COLO829 (cell line): ENCODE results near the gene HNRNPC.
"Not testable (repeated sequence)": the region's sequence is repeated elsewhere in the genome, so short reads cannot be mapped to it uniquely, and the experiment has no call there.

ENCODE experiments used
- DNase-seq: peaks from one replicate; pipeline ENCODE4 v3.0.0; 2012; ENCODE audit warnings: low spot score

Gene HNRNPC

DNA sequence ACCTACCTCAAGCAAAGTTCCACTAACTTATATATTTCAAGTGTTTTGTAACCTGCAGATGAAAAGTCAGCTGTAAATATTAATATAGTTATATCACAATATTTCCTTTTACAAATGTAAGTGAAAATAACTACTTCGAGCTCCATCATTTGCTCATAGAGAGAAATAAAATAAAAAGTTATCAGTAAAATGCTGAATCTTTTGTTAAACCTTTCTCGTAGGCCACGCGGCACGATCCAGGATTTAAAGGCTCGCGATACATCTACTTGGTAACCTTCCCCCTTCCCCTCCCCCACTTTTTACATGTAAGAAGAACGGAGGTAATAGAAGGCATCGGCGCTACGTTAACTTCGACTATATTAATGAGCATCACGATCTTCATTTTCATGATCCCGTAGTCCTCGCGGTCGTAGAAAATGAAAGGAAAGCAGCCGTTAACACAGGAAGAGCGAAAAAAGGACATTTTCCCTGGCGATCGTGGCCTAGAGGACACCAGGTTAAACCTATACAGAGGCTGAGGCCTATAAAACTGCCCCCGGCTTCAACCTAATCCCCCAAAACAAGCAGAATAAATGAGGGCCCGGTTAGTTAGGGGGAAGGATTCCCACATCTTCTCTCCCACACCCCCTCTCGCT is 508 bp downstream of the HNRNPC start:
- no peak for DNase-seq

GRCh38 chr14:21267886-21268616 is 1.2 kb downstream of the HNRNPC start:
- no peak for DNase-seq

DNA sequence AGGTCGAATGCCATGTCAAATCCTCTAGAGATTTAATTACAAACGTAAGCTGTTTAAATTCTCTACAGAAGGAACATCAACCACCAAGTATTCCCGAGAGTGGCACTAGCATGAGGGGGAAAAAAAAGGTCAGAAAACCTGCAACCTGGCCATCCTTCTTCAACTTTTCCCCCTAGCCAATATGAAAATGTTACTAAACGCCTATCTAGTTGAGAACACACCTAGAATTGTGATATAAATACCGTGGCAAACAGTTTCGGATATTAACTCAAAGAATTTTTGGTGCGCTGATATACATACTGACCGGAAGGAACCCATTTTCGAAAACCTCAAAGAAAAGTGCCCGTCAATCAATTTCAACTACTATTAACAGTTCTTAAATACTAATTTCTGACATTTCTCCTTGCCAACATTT is 1.8 kb downstream of the HNRNPC start:
- DNase-seq = no peak

DNA sequence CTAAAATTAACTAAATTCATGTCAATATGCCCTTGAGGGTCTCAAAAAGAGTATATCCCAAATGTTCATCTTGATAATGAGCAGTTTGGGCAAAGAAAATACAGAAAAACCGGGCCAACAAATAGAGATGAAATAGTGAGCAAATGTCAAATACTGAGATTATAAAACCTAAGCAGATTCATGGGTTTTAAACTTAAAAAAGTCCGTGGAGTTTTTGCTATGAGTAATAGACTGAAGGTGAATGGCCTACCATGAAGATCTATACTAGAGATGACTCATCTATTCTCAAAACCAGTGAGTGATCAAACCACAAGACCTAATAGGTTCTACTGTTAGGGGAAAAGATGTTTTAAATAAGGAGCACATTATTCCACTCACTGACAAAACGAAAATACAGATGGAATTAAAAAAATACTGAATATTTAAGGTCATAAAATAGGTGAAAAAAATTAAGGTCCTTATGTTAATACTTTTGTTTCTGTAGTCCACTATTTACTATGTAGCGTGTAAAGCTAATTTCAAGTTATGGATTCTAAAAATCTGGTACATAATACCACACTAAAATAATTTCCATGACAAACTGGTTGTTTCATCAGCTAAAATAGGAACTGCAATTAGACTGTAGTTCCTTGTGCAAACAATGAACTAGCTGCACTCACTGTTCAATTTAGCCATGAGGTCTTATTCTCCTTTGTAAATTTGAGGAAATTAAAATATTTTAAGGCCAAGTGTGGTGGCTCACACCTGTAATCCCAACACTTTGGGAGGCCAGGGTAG is 5.0 kb downstream of the HNRNPC start:
- DNase-seq = peak; percentile 58

- DNase-seq = no peak
These were observed 5.8 kb downstream of the HNRNPC start for GRCh38 chr14:21263284-21264024.

DNA sequence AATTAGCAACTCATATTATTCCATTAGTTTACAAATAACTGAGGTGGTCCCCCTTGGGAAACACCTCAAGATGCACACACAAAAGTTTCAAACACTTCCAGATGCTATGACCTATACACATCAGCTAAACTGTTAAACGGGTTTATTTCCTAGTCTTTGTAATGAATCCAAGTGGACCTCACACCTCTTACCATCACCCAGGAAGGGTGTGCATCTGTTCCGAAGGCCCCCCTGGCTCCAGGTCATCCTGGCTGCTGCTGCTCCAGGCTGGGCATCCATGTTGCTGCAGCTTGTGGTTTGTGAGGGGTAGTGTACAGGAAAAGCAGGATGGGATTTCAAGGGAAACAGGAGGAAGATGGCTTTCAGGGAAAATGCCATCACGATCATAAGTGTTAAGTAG is 6.8 kb downstream of the HNRNPC start:
- no peak for DNase-seq

DNA sequence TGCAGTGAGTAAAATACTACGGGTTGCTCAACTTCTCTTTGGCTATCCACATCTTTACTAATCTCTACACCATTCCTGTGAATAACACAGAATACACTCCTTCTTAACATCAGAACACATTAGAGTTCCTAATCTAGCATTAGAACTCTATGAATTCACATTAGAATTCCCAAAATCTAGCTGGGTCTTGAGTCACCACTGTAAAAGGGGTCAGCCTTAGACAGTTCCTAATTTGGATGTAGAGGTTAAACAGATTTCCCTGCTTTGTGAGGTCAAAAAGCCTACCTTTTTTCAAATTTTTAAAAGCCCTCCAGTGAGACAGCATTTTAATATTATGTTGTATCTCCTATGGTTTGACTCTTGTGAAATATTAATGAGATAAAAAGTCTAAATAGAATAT is 7.4 kb downstream of the HNRNPC start:
- DNase-seq = no peak

DNA sequence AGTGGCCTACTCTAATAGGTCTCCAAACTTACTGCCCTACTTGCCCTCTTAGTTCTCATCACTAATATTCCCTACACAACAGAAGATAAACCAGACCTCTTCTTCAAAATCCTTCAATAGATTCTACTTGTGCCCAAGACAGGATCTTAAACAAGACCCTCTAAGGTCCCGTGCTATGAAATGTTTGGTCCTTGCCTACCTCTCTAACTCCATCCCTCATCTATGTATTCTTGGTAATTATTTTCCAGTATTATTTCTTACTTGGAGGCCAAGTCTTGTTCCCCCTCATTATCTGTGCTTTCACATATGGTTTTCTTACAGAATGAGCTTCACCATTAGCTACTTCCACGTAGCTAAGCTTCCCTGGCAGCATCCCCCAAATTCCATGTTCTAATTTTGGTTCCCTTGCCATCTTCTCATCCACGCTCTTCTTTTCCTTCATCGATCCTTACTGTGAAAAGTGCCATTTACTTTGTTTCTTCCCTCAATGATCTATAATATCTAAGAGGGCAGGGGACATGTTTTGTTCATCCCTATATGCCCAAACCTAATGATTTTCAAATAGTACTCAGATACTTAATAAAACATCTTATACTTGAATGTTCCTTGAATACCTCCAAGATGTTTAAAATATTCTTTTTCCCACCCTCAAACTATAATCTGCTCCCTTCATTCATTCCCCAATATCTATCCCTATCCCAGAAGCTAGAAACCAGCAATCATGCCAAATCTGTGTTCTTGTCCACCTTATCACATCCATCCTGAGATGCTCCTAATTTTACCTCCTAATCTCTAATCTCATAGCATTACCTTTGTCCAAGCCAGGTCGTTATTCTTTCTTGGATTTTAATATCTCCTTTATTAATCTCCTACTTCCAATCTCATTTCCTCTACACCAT is 10.1 kb downstream of the HNRNPC start:
- DNase-seq = no peak

GRCh38 chr14:21258005-21258888 is 11.0 kb downstream of the HNRNPC start:
- DNase-seq = no peak

- DNase-seq = no peak
These were observed 11.8 kb downstream of the HNRNPC start for GRCh38 chr14:21257394-21257909.

- no peak for DNase-seq
These were observed 12.5 kb downstream of the HNRNPC start for GRCh38 chr14:21256539-21257393.

DNA sequence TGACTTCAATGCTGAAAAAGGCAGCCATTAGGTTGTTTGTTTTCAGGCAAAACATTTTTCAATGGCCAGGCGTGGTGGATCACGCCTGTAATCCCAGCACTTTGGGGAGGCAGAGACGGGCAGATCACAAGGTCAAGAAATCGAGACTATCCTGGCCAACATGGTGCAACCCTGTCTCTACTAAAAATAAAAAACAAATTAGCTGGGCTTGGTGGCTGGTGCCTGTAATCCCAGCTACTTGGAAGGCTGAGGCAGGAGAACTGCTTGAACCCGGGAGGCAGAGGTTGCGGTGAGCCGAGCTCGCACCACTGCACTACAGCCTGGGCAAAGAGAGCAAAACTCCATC is 13.2 kb downstream of the HNRNPC start:
- DNase-seq = not testable (repeated sequence)

DNA sequence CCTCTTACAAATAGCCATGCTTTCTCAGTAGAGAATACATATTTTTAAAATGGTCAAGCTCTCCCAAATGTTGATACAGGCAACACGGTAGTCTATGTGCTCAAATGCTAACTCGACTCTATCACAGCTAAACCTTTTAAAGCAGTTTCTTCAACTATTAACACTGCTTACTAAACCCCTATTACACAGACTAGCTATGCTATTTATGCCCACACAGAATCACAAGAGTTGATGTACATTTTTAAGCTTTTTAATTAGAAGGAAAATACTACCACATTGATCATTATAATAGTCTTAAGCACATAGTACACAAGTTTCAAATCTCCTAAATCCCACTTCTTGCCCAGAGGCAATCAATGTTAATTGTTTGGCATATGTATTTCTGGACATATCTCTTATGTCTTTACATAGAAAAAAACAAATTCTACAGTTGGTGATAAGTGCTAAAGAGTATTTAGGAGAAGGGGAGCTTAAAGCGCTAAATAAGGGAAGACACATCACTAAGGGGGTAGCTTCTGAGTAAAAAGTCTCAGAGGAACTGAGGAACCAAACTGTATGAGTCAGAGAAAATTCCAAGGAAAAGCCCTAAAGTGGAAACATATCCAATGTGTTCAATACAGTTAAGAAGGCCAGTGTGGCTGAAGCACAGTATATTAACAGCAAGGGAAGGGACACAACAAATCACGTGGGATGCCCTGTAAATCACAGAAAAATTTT is 13.7 kb downstream of the HNRNPC start:
- no peak for DNase-seq

GRCh38 chr14:21252149-21252548 is 17.1 kb downstream of the HNRNPC start:
- no peak for DNase-seq

DNA sequence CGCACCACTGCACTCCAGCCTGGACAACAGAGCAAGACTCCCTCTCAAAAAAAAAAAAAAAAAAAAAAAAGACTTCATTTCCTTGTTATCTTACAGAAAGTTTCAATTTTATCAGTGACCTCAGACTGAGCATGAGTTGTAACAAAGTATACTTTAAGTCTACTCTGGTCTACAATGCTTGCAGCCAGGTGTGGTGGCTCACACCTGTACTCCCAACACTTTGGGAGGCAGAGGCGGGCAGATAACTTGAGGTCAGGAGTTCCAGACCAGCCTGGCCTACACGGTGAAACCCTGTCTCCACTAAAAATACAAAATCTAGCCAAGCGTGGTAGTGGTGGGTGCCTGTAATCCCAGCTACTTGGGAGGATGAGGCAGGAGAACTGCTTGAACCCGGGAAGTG is 18.0 kb downstream of the HNRNPC start:
- DNase-seq = no peak

GRCh38 chr14:21248739-21249411 is 20.4 kb downstream of the HNRNPC start:
- DNase-seq = no peak

DNA sequence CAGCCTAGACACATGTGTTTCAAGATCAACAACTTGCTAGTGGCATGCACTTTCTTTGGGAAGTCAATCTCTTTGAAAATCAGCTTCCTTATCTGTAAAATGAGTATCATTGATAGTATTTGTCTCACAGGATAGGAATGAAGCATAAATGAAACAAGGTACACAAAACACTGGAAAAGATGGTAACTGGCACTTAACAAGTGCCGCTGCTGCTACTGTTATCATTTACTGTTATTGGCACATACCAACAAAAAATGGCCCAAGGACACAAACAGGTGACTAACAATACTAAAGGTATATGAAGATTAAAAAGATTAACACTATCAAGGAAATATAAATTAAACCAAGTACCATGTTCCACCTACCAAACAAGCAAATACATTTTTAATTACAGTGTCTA is 20.9 kb downstream of the HNRNPC start:
- DNase-seq = no peak

- no peak for DNase-seq
These were observed 23.4 kb downstream of the HNRNPC start for GRCh38 chr14:21245813-21246212.
